Subcutaneous adipose tissue (tissue), 4 donors: ENCODE results near the gene FOXN1. TPM values are rescaled to one million over a fixed set of nuclear protein-coding genes. Genes with fewer than 3 reads are reported as not detected.

Experiments
- CTCF ChIP-seq: fragments of 450-650 bp; IDR thresholded peaks from one replicate; pipeline ENCODE4 v1.5.1; 2016; ENCODE audit warnings: low read depth, mild to moderate bottlenecking, control low read depth, antibody characterized with exemption, moderate library complexity
- total RNA-seq, 4 donors: library from RNA; depleted of rRNA; stranded (reverse); fragments of >200 nt; gene quantifications; one replicate each; pipeline ENCODE4 v1.1.0, GENCODE V29; 2016

FOXN1 gene
- total RNA-seq, 4 donors from 2014 or later = not detected

GRCh38 chr17:28469376-28469775 is 36.8 kb upstream of the FOXN1 start:
- no peak for TF ChIP-seq CTCF

GRCh38 chr17:28470266-28470913 is 35.8 kb upstream of the FOXN1 start:
- TF ChIP-seq CTCF = no peak

- TF ChIP-seq CTCF = no peak
Measured at GRCh38 chr17:28470914-28471366, 35.2 kb upstream of the FOXN1 start.

GRCh38 chr17:28471531-28472342 is 34.4 kb upstream of the FOXN1 start:
- TF ChIP-seq CTCF = no peak

- no peak for TF ChIP-seq CTCF
Measured at GRCh38 chr17:28472871-28473497, 33.2 kb upstream of the FOXN1 start.

GRCh38 chr17:28473542-28473941 is 32.6 kb upstream of the FOXN1 start, which contains the start of gene SLC13A2:
SLC13A2 (plus strand) TSS chr17:28473644; CDS start chr17:28473713, 69 bp downstream.
- no peak for TF ChIP-seq CTCF

GRCh38 chr17:28474111-28474531 is 32.0 kb upstream of the FOXN1 start:
- no peak for TF ChIP-seq CTCF
